GM13977 (cell line): Measurements from ENCODE around the gene CCL5.
"Not testable (repeated sequence)": the region's sequence is repeated elsewhere in the genome, so short reads cannot be mapped to it uniquely, and the experiment has no call there.

Source experiments
- DNase-seq: peaks from one replicate; pipeline ENCODE4 v3.0.0; 2012; ENCODE audit warnings: low spot score
- in situ Hi-C: fragments of 300-500 bp; cut with MboI; formaldehyde crosslinking; loops from one replicate; pipeline ENCODE4 v1.12.0; 2022; ENCODE audit warnings: low sequenced_read_pairs, low pct_unique_long_range_greater_than_20kb, mixed read lengths, inconsistent platforms; ENCODE audit not compliant: unreplicated experiment
- TF ChIP-seq, protein P1 (sequence below): IDR thresholded peaks from 2 replicates; pipeline ENCODE4 v1.5.1; 2012; ENCODE audit warnings: mild to moderate bottlenecking, control low read depth; ENCODE audit not compliant: insufficient read depth; ENCODE audit errors: extremely low read depth, missing control alignments

The CCL5 gene

GRCh38 chr17:35900280-35900679 is 20.1 kb upstream of the CCL5 start:
- in situ Hi-C loops = no loop called here
- no peak for DNase-seq
- TF ChIP-seq, protein P1, sequence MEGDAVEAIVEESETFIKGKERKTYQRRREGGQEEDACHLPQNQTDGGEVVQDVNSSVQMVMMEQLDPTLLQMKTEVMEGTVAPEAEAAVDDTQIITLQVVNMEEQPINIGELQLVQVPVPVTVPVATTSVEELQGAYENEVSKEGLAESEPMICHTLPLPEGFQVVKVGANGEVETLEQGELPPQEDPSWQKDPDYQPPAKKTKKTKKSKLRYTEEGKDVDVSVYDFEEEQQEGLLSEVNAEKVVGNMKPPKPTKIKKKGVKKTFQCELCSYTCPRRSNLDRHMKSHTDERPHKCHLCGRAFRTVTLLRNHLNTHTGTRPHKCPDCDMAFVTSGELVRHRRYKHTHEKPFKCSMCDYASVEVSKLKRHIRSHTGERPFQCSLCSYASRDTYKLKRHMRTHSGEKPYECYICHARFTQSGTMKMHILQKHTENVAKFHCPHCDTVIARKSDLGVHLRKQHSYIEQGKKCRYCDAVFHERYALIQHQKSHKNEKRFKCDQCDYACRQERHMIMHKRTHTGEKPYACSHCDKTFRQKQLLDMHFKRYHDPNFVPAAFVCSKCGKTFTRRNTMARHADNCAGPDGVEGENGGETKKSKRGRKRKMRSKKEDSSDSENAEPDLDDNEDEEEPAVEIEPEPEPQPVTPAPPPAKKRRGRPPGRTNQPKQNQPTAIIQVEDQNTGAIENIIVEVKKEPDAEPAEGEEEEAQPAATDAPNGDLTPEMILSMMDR = no peak

DNA sequence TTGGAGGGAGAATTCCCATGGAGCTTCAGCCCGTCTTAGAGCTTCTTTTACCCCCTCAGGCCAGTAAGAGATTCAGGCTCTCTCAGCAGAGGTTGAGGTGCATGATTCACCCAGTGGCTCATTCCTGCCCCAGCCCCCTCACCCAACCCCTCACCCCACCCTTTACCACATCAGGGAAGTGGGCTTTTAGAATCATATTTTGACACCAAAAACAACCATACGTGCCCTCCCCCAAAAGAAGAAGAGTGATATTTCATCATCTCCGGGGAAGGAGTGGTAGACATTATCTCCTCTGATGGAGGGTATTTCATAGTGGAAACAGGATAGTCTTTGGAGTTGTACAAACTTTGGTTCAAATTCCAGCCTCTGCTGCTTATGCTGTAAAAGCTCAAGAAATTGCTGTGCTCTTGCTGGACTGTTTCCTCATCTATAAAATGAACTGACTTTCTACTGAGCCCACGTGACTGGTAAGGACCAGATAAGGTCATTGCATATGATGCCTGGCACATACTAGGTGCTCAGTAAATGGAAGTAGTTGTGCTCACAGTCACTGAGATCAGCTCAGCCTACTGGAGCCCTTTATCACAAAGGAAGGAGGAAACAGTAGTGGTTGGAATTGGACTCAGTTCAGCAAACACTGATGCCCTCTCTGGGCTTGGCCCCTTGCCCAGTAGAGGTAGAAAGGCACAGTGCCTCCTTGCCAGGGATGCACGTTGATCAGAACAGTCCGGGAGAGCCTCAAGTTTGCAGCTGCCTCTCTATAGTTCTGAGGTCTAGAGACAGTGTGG is 18.3 kb upstream of the CCL5 start:
- TF ChIP-seq, protein P1 = no peak
- in situ Hi-C loops = no loop called here
- DNase-seq = no peak

GRCh38 chr17:35897772-35898171 is 17.6 kb upstream of the CCL5 start:
- DNase-seq, in situ Hi-C loops: not testable (repeated sequence)

DNA sequence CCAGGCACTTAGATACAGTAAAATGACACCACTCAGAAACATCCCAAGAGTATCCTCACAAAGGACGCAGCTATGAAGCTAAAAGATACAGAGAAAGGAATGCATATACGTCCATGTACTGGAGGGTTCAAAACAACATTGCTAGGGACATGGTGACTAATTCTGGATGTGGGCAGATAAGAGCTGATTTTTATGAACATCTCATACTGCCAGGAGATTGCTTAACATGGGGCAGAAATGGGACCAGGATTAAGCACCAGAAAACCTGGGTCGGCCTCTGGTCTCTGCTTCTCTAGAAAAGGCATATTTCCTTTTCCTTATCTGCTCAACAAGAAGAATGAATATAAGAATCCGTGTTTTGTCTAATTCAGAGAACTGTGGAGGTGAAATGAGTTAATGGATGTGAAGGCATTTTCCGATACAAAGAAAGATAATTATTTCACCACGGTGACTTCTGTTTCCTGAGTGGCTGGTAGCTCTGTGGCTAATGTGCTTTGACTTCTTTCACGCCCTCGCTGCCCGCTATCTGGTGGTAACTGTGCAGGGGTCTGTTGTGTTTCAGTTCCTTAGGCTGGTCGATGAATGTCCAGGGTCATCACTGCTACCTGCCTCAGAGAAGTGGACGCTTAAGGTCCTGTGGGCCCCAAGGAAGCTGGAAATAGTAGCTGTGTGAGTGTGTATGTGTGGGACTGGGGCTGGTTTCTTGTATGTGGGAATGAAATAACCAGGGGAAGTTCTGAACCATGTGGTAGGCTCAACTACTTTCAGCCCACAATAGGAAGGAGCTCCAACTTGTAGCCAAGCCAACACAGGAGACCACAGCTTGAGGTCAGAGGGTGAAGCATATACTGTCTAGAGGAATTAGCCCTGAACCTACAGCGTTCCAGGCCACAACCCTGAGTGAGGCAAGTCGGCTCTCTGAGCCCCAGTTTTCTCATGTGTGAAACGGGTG is 15.8 kb upstream of the CCL5 start:
- TF ChIP-seq, protein P1 = no peak
- peak; percentile 42 for DNase-seq
- in situ Hi-C loops = no loop called here

DNA sequence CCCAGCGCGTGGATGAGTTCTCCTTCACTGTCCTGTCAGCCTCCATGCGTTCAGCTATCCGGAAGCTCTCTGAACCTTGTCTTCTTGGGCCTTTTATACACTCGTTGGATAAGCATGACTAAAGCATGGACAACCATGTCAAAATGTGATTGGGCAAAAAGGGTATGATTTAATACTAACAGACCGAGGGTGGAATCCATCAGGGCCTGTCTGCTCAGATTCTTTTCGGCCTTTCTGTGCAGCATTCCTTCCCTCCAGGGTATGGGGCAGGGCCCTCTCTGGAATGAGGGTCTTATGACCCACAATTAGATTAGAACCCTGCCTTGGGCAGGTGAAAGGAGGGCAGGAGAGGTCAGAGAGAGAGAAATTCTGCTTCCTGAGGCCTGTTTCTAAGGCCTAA is 14.0 kb upstream of the CCL5 start:
- in situ Hi-C loops = no loop called here
- DNase-seq = no peak
- TF ChIP-seq, protein P1 = no peak

DNA sequence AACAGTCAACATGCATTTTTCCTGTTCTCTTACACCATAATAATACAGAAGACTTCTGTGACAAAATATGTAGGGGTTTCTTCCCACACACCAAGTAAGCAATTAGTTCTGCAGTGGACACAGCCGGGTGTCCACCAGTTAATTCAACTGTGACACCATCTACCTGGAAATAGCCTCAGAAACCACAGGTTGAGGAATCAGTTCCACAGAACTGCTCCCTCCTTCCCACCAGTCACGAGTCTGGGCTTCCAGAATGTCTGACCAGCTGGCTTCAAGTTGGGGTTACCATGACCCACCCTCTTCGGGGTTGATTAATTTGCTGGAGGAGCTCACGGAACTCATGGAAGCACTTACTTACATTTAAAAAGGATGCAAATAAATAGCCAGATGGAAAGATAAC is 13.6 kb upstream of the CCL5 start:
- in situ Hi-C loops = no loop called here
- TF ChIP-seq, protein P1 = no peak
- no peak for DNase-seq
